H1 (cell line): Measurements from ENCODE around the gene TNF.

Experiments
- CHD2 ChIP-seq: IDR thresholded peaks from 2 replicates; pipeline ENCODE4 v1.6.1; 2012; ENCODE audit warnings: low read length, improper control_type of control experiment
- EZH2 ChIP-seq: fragments of 200-600 bp; sonication (generic); IDR thresholded peaks from 2 replicates; pipeline ENCODE4 v1.7.1; 2012; ENCODE audit warnings: low read depth, mild to moderate bottlenecking, moderate library complexity, low read length, inconsistent platforms; ENCODE audit not compliant: severe bottlenecking
- NANOG ChIP-seq: IDR thresholded peaks from 2 replicates; pipeline ENCODE4 v1.6.1; 2011; ENCODE audit warnings: low read length, low read depth, mild to moderate bottlenecking, inconsistent platforms; ENCODE audit not compliant: insufficient read depth, poor library complexity, severe bottlenecking
- PHF8 ChIP-seq: fragments of 200-600 bp; sonication (generic); conservative IDR thresholded peaks from 2 replicates; pipeline ENCODE4 v1.7.1; 2012; ENCODE audit warnings: low read depth, mild to moderate bottlenecking, inconsistent platforms, low read length, moderate library complexity
- TF ChIP-seq, protein P1 (sequence below), 3 experiments: IDR thresholded peaks; 1 replicate in 2 of 3; 2 replicates in 1 of 3; pipeline versions ENCODE4 v1.5.1 to v1.6.1; 2011; ENCODE audit warnings: low read length in 3 of 3, mild to moderate bottlenecking in 3 of 3, inconsistent platforms in 2 of 3, low read depth in 1 of 3, moderate library complexity in 1 of 3; ENCODE audit not compliant: insufficient read depth in 1 of 3; ENCODE audit errors: control extremely low read depth in 1 of 3

- TF ChIP-seq PHF8 = no peak
- no peak for TF ChIP-seq NANOG
- TF ChIP-seq, protein P1, sequence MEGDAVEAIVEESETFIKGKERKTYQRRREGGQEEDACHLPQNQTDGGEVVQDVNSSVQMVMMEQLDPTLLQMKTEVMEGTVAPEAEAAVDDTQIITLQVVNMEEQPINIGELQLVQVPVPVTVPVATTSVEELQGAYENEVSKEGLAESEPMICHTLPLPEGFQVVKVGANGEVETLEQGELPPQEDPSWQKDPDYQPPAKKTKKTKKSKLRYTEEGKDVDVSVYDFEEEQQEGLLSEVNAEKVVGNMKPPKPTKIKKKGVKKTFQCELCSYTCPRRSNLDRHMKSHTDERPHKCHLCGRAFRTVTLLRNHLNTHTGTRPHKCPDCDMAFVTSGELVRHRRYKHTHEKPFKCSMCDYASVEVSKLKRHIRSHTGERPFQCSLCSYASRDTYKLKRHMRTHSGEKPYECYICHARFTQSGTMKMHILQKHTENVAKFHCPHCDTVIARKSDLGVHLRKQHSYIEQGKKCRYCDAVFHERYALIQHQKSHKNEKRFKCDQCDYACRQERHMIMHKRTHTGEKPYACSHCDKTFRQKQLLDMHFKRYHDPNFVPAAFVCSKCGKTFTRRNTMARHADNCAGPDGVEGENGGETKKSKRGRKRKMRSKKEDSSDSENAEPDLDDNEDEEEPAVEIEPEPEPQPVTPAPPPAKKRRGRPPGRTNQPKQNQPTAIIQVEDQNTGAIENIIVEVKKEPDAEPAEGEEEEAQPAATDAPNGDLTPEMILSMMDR (IDR thresholded peaks at IDR 0.05; ENCODE audit: control extremely low read depth in 1 of 3, insufficient read depth in 1 of 3, low read depth in 1 of 3, low read length in 3 of 3) = no peak
- no peak for TF ChIP-seq EZH2
- no peak for TF ChIP-seq CHD2
Observed at GRCh38 chr6:31609519-31610406, 34.4 kb downstream of the TNF start.
